Activated effector memory CD4-positive, alpha-beta T cell treated with Interleukin-2 at 50 U/mL for 16 hours (primary cell): Measurements from ENCODE around the gene TRMT112.

Experiments used
- DNase-seq: peaks from one replicate; pipeline ENCODE4 v3.0.0-alpha.2; 2020

TRMT112 gene

GRCh38 chr11:64268025-64268892 is 49.1 kb downstream of the TRMT112 start:
- no peak for DNase-seq

- DNase-seq = no peak
Observed at GRCh38 chr11:64267207-64267945, 50.0 kb downstream of the TRMT112 start.
